HG03097 (cell line): Measurements from ENCODE around the gene MIF.
"Not testable (repeated sequence)": the region's sequence is repeated elsewhere in the genome, so short reads cannot be mapped to it uniquely, and the experiment has no call there.

Experiments
- ATAC-seq: cut with Tn5 transposase; IDR thresholded peaks from one replicate; pipeline ENCODE4 v1.9.1; 2021; ENCODE audit not compliant: unreplicated experiment, low FRiP score

The MIF gene

GRCh38 chr22:23900227-23900626 lies 6.0 kb downstream of the MIF start:
- not testable (repeated sequence) for ATAC-seq

GRCh38 chr22:23901600-23901999 lies 7.4 kb downstream of the MIF start:
- no peak for ATAC-seq

GRCh38 chr22:23903328-23903971 lies 9.3 kb downstream of the MIF start:
- ATAC-seq, result no peak

GRCh38 chr22:23904573-23905254 lies 10.5 kb downstream of the MIF start:
- no peak for ATAC-seq

GRCh38 chr22:23906641-23907040 lies 12.5 kb downstream of the MIF start:
- no peak for ATAC-seq

- not testable (repeated sequence) for ATAC-seq
Observed at GRCh38 chr22:23907423-23907822, 13.2 kb downstream of the MIF start.

- ATAC-seq, result no peak
Observed at GRCh38 chr22:23908587-23909205, 14.5 kb downstream of the MIF start.

- ATAC-seq, result no peak
Observed at GRCh38 chr22:23909296-23909898, 15.2 kb downstream of the MIF start.

GRCh38 chr22:23910496-23911190 lies 16.5 kb downstream of the MIF start:
- ATAC-seq, result no peak

- no peak for ATAC-seq
Observed at GRCh38 chr22:23911318-23911980, 17.3 kb downstream of the MIF start.

- ATAC-seq, result no peak
Observed at GRCh38 chr22:23912293-23912903, 18.2 kb downstream of the MIF start.

- peak; percentile 8 for ATAC-seq
Observed at GRCh38 chr22:23913306-23913660, 19.1 kb downstream of the MIF start.

GRCh38 chr22:23913661-23914353 lies 19.6 kb downstream of the MIF start:
- ATAC-seq, result peak; percentile 95

GRCh38 chr22:23915290-23915689 lies 21.1 kb downstream of the MIF start:
- no peak for ATAC-seq

- ATAC-seq, result not testable (repeated sequence)
Observed at GRCh38 chr22:23920267-23920611, 26.1 kb downstream of the MIF start.

GRCh38 chr22:23921586-23922201 lies 27.5 kb downstream of the MIF start:
- not testable (repeated sequence) for ATAC-seq

GRCh38 chr22:23922921-23923320 lies 28.7 kb downstream of the MIF start:
- no peak for ATAC-seq

GRCh38 chr22:23925020-23925606 lies 30.9 kb downstream of the MIF start:
- no peak for ATAC-seq

- no peak for ATAC-seq
Observed at GRCh38 chr22:23926561-23926960, 32.4 kb downstream of the MIF start.
